ENCODE results near the gene ZNF407. TPM values are rescaled to one million over a fixed set of nuclear protein-coding genes. Genes with fewer than 3 reads are reported as not detected.

ZNF407 gene
- total RNA-seq, 1 donor from 2014 or later = 13.2 TPM

GRCh38 chr18:75047240-75047961 is 449.7 kb downstream of the ZNF407 start:
- no peak overlapping the region for H3K27ac Mint-ChIP-seq (ENCODE audit: unreplicated experiment)
- no peak for TF ChIP-seq CTCF (conservative IDR thresholded peaks at IDR 0.05)
- H3K36me3 Mint-ChIP-seq (ENCODE audit: low read depth) = no peaks in the 10 kb centered on the region
- H3K9me3 Mint-ChIP-seq = peaks cover 5% of the 10 kb centered on the region
- DNase-seq (ENCODE audit: low read depth, low spot score) = no peak
- H3K4me3 Mint-ChIP-seq = no peak overlapping the region
- peaks cover 33% of the 10 kb centered on the region for H3K4me1 Mint-ChIP-seq
- no peaks in the 10 kb centered on the region for H3K27me3 Mint-ChIP-seq (ENCODE audit: low read depth)

GRCh38 chr18:75048776-75049454 is 451.2 kb downstream of the ZNF407 start:
- Mint-ChIP-seq H3K4me1 (peaks cover 33% of the 10 kb centered on the region), H3K4me3 (no peak overlapping the region), H3K27ac (ENCODE audit: unreplicated experiment) (no peak overlapping the region), H3K36me3 (ENCODE audit: low read depth) (no peaks in the 10 kb centered on the region), H3K9me3 (peaks cover 3% of the 10 kb centered on the region), H3K27me3 (ENCODE audit: low read depth) (no peaks in the 10 kb centered on the region)
- no peak for TF ChIP-seq CTCF (conservative IDR thresholded peaks at IDR 0.05)
- no peak for DNase-seq (ENCODE audit: low read depth, low spot score)

- no peak overlapping the region for H3K4me3 Mint-ChIP-seq
Measured at GRCh38 chr18:75049455-75049789, 451.8 kb downstream of the ZNF407 start.

GRCh38 chr18:75051757-75052156 is 454.1 kb downstream of the ZNF407 start:
- no peak for TF ChIP-seq CTCF (conservative IDR thresholded peaks at IDR 0.05)
- DNase-seq (ENCODE audit: low read depth, low spot score) = no peak
- Mint-ChIP-seq H3K36me3 (ENCODE audit: low read depth) (no peaks in the 10 kb centered on the region), H3K27ac (ENCODE audit: unreplicated experiment) (no peak overlapping the region), H3K4me1 (peaks cover 17% of the 10 kb centered on the region), H3K27me3 (ENCODE audit: low read depth) (no peaks in the 10 kb centered on the region), H3K4me3 (no peak overlapping the region), H3K9me3 (peaks cover 3% of the 10 kb centered on the region)

More at GRCh38 chr18:75049455-75049789, 451.8 kb downstream of the ZNF407 start:
- H3K27me3 Mint-ChIP-seq (ENCODE audit: low read depth) = no peaks in the 10 kb centered on the region
- TF ChIP-seq CTCF (conservative IDR thresholded peaks at IDR 0.05) = no peak
- DNase-seq (ENCODE audit: low read depth, low spot score) = no peak
- peaks cover 33% of the 10 kb centered on the region for H3K4me1 Mint-ChIP-seq
- no peak overlapping the region for H3K27ac Mint-ChIP-seq (ENCODE audit: unreplicated experiment)
- H3K9me3 Mint-ChIP-seq = peaks cover 3% of the 10 kb centered on the region
- no peaks in the 10 kb centered on the region for H3K36me3 Mint-ChIP-seq (ENCODE audit: low read depth)

- peaks cover 15% of the 10 kb centered on the region for H3K4me1 Mint-ChIP-seq
- no peak overlapping the region for H3K27ac Mint-ChIP-seq (ENCODE audit: unreplicated experiment)
- H3K36me3 Mint-ChIP-seq (ENCODE audit: low read depth) = no peaks in the 10 kb centered on the region
- TF ChIP-seq CTCF (conservative IDR thresholded peaks at IDR 0.05) = no peak
- no peak overlapping the region for H3K4me3 Mint-ChIP-seq
- H3K9me3 Mint-ChIP-seq = peaks cover 3% of the 10 kb centered on the region
- H3K27me3 Mint-ChIP-seq (ENCODE audit: low read depth) = no peaks in the 10 kb centered on the region
- no peak for DNase-seq (ENCODE audit: low read depth, low spot score)
Measured at GRCh38 chr18:75052475-75052874, 454.8 kb downstream of the ZNF407 start.

Measured in neural crest cell (in vitro differentiated cells).